WTC11 (cell line): ENCODE data around the gene ABCB10. TPM values are rescaled to one million over a fixed set of nuclear protein-coding genes. Genes with fewer than 3 reads are reported as not detected.

Experiments used
- ATAC-seq: fragments of 200-7000 bp; cut with Tn5 transposase; 2 replicates; pipeline ENCODE4 v1.10.0; 2021; ENCODE audit warnings: mild to moderate bottlenecking, moderate library complexity
- CTCF ChIA-PET: fragments of 300-600 bp; sonication (Branson Sonifier 250); formaldehyde crosslinking; loops from one replicate; lab custom pipeline; 2021; ENCODE audit warnings: antibody characterized with exemption; lab: Charles Lee
- POLR2A ChIA-PET: fragments of 350-600 bp; sonication (Branson Sonifier 250); formaldehyde crosslinking; loops from one replicate; lab custom pipeline; 2021; ENCODE audit warnings: antibody characterized with exemption; lab: Charles Lee
- DNase-seq: peaks from one replicate; pipeline ENCODE4 v3.0.0; 2021; ENCODE audit warnings: low spot score
- H3K27ac Mint-ChIP-seq: 2 replicates; pipeline ENCODE4 v1.8.0; 2021; ENCODE audit warnings: mixed read lengths
- H3K27me3 Mint-ChIP-seq: 2 replicates; pipeline ENCODE4 v1.8.0; 2021; ENCODE audit warnings: low read depth, mild to moderate bottlenecking, moderate library complexity, mixed read lengths
- H3K36me3 Mint-ChIP-seq: 2 replicates; pipeline ENCODE4 v1.8.0; 2021; ENCODE audit warnings: mixed read lengths
- H3K4me1 Mint-ChIP-seq: 2 replicates; pipeline ENCODE4 v1.8.0; 2022; ENCODE audit warnings: mixed read lengths
- H3K4me3 Mint-ChIP-seq: 2 replicates; pipeline ENCODE4 v1.8.0; 2021; ENCODE audit warnings: mild to moderate bottlenecking, moderate library complexity, mixed read lengths
- H3K9me3 Mint-ChIP-seq: 2 replicates; pipeline ENCODE4 v1.8.0; 2021; ENCODE audit warnings: mixed read lengths
- AFF4 ChIP-seq: sonication (generic); formaldehyde crosslinking; IDR thresholded peaks from 2 replicates; pipeline ENCODE4 v1.8.1; 2023; ENCODE audit warnings: mild to moderate bottlenecking, missing genetic modification reagents, borderline replicate concordance
- AR ChIP-seq: fragments of 250-450 bp; sonication (Bioruptor Pico); IDR thresholded peaks from 2 replicates; pipeline ENCODE4 v1.9.0; 2021; ENCODE audit warnings: mild to moderate bottlenecking
- ESRRA ChIP-seq: sonication (generic); formaldehyde crosslinking; IDR thresholded peaks from 2 replicates; pipeline ENCODE4 v1.8.1; 2022; ENCODE audit warnings: mild to moderate bottlenecking, missing genetic modification reagents, borderline replicate concordance
- ETV6 ChIP-seq: sonication (generic); formaldehyde crosslinking; IDR thresholded peaks from 2 replicates; pipeline ENCODE4 v1.8.1; 2022; ENCODE audit warnings: mild to moderate bottlenecking, missing genetic modification reagents
- GRHL2 ChIP-seq: fragments of 250-450 bp; sonication (Bioruptor Pico); IDR thresholded peaks from 2 replicates; pipeline ENCODE4 v1.8.0; 2022; ENCODE audit warnings: mild to moderate bottlenecking, moderate library complexity; ENCODE audit not compliant: insufficient replicate concordance, severe bottlenecking
- NR1H2 ChIP-seq: sonication (generic); formaldehyde crosslinking; IDR thresholded peaks from 2 replicates; pipeline ENCODE4 v1.9.0; 2021; ENCODE audit warnings: mild to moderate bottlenecking, moderate library complexity, missing genetic modification reagents
- RORB ChIP-seq: fragments of 250-450 bp; sonication (Bioruptor Pico); IDR thresholded peaks from 2 replicates; pipeline ENCODE4 v1.9.0; 2021; ENCODE audit warnings: mild to moderate bottlenecking
- SP1 ChIP-seq: sonication (generic); formaldehyde crosslinking; conservative IDR thresholded peaks from 2 replicates; pipeline ENCODE4 v1.8.1; 2022; ENCODE audit warnings: missing genetic modification reagents
- ZNF671 ChIP-seq: fragments of 250-450 bp; sonication (Bioruptor Pico); IDR thresholded peaks from 2 replicates; pipeline ENCODE4 v1.8.0; 2021; ENCODE audit warnings: mild to moderate bottlenecking
- total RNA-seq: library from RNA; stranded (reverse); gene quantifications from 3 replicates; pipeline ENCODE4 v1.2.3, GENCODE V29; 2021
- TF ChIP-seq, protein P1 (sequence below): sonication (generic); formaldehyde crosslinking; IDR thresholded peaks from 2 replicates; pipeline ENCODE4 v1.8.1; 2022; ENCODE audit warnings: mild to moderate bottlenecking, missing genetic modification reagents, moderate library complexity, borderline replicate concordance
- TF ChIP-seq, protein P2 (sequence below): fragments of 250-450 bp; sonication (Bioruptor Pico); IDR thresholded peaks from 2 replicates; pipeline ENCODE4 v1.9.0; 2021; ENCODE audit warnings: mild to moderate bottlenecking
- TF ChIP-seq, protein P3 (sequence below): sonication (generic); formaldehyde crosslinking; conservative IDR thresholded peaks from 2 replicates; pipeline ENCODE4 v1.8.1; 2023; ENCODE audit warnings: mild to moderate bottlenecking, low read depth, missing genetic modification reagents, moderate library complexity
- TF ChIP-seq, protein P4 (sequence below): sonication (generic); formaldehyde crosslinking; IDR thresholded peaks from 2 replicates; pipeline ENCODE4 v1.8.1; 2023; ENCODE audit warnings: mild to moderate bottlenecking, missing genetic modification reagents, moderate library complexity

Gene ABCB10
- total RNA-seq, 1 experiment from 2014 or later, result 11.0 TPM

- Mint-ChIP-seq H3K27ac (no peak overlapping the region), H3K9me3 (no peaks in the 10 kb centered on the region), H3K36me3 (no peaks in the 10 kb centered on the region), H3K27me3 (no peaks in the 10 kb centered on the region), H3K4me1 (peaks cover 25% of the 10 kb centered on the region), H3K4me3 (no peak overlapping the region)
- ATAC-seq, result no peak
- TF ChIP-seq NR1H2 (CRISPR knock-in tag) (no peak), ESRRA (no peak), RORB (no peak), AR (no peak), SP1 (CRISPR knock-in tag) (no peak), GRHL2 (CRISPR knock-in tag) (no peak), AFF4 (CRISPR knock-in tag) (no peak), ZNF671 (CRISPR knock-in tag) (no peak), ETV6 (CRISPR knock-in tag) (no peak)
- TF ChIP-seq, protein P1, sequence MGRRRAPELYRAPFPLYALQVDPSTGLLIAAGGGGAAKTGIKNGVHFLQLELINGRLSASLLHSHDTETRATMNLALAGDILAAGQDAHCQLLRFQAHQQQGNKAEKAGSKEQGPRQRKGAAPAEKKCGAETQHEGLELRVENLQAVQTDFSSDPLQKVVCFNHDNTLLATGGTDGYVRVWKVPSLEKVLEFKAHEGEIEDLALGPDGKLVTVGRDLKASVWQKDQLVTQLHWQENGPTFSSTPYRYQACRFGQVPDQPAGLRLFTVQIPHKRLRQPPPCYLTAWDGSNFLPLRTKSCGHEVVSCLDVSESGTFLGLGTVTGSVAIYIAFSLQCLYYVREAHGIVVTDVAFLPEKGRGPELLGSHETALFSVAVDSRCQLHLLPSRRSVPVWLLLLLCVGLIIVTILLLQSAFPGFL (CRISPR knock-in tag), result no peak
- TF ChIP-seq, protein P2, sequence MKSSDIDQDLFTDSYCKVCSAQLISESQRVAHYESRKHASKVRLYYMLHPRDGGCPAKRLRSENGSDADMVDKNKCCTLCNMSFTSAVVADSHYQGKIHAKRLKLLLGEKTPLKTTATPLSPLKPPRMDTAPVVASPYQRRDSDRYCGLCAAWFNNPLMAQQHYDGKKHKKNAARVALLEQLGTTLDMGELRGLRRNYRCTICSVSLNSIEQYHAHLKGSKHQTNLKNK, result no peak
- TF ChIP-seq, protein P3, sequence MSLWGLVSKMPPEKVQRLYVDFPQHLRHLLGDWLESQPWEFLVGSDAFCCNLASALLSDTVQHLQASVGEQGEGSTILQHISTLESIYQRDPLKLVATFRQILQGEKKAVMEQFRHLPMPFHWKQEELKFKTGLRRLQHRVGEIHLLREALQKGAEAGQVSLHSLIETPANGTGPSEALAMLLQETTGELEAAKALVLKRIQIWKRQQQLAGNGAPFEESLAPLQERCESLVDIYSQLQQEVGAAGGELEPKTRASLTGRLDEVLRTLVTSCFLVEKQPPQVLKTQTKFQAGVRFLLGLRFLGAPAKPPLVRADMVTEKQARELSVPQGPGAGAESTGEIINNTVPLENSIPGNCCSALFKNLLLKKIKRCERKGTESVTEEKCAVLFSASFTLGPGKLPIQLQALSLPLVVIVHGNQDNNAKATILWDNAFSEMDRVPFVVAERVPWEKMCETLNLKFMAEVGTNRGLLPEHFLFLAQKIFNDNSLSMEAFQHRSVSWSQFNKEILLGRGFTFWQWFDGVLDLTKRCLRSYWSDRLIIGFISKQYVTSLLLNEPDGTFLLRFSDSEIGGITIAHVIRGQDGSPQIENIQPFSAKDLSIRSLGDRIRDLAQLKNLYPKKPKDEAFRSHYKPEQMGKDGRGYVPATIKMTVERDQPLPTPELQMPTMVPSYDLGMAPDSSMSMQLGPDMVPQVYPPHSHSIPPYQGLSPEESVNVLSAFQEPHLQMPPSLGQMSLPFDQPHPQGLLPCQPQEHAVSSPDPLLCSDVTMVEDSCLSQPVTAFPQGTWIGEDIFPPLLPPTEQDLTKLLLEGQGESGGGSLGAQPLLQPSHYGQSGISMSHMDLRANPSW (CRISPR knock-in tag), result no peak
- TF ChIP-seq, protein P4, sequence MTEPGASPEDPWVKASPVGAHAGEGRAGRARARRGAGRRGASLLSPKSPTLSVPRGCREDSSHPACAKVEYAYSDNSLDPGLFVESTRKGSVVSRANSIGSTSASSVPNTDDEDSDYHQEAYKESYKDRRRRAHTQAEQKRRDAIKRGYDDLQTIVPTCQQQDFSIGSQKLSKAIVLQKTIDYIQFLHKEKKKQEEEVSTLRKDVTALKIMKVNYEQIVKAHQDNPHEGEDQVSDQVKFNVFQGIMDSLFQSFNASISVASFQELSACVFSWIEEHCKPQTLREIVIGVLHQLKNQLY, result no peak
- CTCF ChIA-PET, result no interaction called here
- POLR2A ChIA-PET, result no interaction called here
- DNase-seq, result no peak
Measured at GRCh38 chr1:229552732-229553131, 5.8 kb downstream of the ABCB10 start.
